Left ventricle myocardium inferior (tissue), 1 donor: ENCODE results near the gene FBXO17. TPM values are rescaled to one million over a fixed set of nuclear protein-coding genes. Genes with fewer than 3 reads are reported as not detected.

Experiments used
- DNase-seq: peaks from one replicate; pipeline ENCODE4 v3.0.0-alpha.2; 2020
- H3K27ac ChIP-seq: fragments of 200-600 bp; replicated peaks from 2 replicates; pipeline ENCODE4 v1.8.0; 2021
- H3K27me3 ChIP-seq: fragments of 200-600 bp; 2 replicates; pipeline ENCODE4 v1.8.0; 2021; ENCODE audit warnings: low read depth
- H3K36me3 ChIP-seq: fragments of 200-600 bp; 2 replicates; pipeline ENCODE4 v1.8.0; 2021
- H3K4me1 ChIP-seq: fragments of 200-600 bp; 2 replicates; pipeline ENCODE4 v1.8.0; 2021
- H3K4me3 ChIP-seq: fragments of 200-600 bp; 2 replicates; pipeline ENCODE4 v1.8.0; 2021; ENCODE audit warnings: mild to moderate bottlenecking, moderate library complexity
- H3K9me3 ChIP-seq: fragments of 200-600 bp; replicated peaks from 2 replicates; pipeline ENCODE4 v1.8.0; 2021
- intact Hi-C: fragments of 100-400 bp; cut with micrococcal nuclease; formaldehyde crosslinking; loops from one replicate; pipeline ENCODE4 v1.11.0; 2022
- total RNA-seq: library from RNA; stranded (reverse); fragmentation: NEBNext Ultra II Directional; extraction: Animal tissue kit (Norgen Biotek cat#: 25700); gene quantifications from one replicate; pipeline ENCODE4 v1.2.1, GENCODE V29; 2021
- TF ChIP-seq, protein P1 (sequence below): fragments of 200-600 bp; IDR thresholded peaks from 2 replicates; pipeline ENCODE4 v1.8.0; 2021; ENCODE audit warnings: antibody characterized with exemption, mild to moderate bottlenecking, borderline replicate concordance
- donor health status: DM: no; HTN: yes; CAD: no; lungs with severe emphysema.

Gene FBXO17
- total RNA-seq, 1 donor from 2014 or later = 3.0 TPM

DNA sequence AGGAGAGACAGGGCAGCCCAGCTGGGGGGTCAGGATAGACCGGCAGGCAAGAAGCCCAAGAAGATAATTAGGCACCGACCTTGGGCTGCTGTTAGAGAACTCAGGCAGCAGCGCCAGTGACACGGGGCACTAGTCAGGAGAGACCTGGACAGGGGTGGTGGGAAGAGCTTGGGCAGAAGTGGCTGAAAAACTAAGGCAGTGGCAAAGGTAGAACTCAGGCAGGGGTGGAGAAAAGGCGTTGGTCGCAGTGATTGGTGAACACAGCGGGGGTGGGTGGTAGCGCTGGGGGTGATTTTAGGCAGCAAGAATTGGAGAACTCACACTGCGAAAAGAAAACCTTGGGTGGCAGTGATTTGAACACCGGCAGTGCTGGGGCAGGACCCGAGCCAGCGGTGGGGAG is 67.9 kb downstream of the FBXO17 start:
- H3K27ac ChIP-seq = no peak overlapping the region

DNA sequence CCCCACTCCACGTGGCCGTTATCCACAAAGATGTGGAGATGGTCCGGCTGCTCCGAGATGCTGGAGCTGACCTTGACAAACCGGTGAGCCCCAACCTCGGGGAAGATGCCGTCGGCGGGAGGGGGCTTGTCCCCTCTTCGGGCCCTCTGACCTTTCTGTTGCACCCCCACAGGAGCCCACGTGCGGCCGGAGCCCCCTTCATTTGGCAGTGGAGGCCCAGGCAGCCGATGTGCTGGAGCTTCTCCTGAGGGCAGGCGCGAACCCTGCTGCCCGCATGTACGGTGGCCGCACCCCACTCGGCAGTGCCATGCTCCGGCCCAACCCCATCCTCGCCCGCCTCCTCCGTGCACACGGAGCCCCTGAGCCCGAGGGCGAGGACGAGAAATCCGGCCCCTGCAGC is 68.3 kb downstream of the FBXO17 start:
- H3K27ac ChIP-seq = no peak overlapping the region
- no peaks in the 10 kb centered on the region for H3K4me1 ChIP-seq
- intact Hi-C loops = no loop called here
- TF ChIP-seq, protein P1, sequence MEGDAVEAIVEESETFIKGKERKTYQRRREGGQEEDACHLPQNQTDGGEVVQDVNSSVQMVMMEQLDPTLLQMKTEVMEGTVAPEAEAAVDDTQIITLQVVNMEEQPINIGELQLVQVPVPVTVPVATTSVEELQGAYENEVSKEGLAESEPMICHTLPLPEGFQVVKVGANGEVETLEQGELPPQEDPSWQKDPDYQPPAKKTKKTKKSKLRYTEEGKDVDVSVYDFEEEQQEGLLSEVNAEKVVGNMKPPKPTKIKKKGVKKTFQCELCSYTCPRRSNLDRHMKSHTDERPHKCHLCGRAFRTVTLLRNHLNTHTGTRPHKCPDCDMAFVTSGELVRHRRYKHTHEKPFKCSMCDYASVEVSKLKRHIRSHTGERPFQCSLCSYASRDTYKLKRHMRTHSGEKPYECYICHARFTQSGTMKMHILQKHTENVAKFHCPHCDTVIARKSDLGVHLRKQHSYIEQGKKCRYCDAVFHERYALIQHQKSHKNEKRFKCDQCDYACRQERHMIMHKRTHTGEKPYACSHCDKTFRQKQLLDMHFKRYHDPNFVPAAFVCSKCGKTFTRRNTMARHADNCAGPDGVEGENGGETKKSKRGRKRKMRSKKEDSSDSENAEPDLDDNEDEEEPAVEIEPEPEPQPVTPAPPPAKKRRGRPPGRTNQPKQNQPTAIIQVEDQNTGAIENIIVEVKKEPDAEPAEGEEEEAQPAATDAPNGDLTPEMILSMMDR = no peak
- no peak overlapping the region for H3K4me3 ChIP-seq
- no peaks in the 10 kb centered on the region for H3K9me3 ChIP-seq
- DNase-seq = no peak
- H3K36me3 ChIP-seq = peaks cover 42% of the 10 kb centered on the region
- H3K27me3 ChIP-seq = peaks cover 19% of the 10 kb centered on the region

More for the DNA sequence above, 67.9 kb downstream of the FBXO17 start:
- intact Hi-C loops = no loop called here
- TF ChIP-seq, protein P1 = no peak
- peaks cover 42% of the 10 kb centered on the region for H3K36me3 ChIP-seq
- no peaks in the 10 kb centered on the region for H3K4me1 ChIP-seq
- peaks cover 19% of the 10 kb centered on the region for H3K27me3 ChIP-seq
- no peak for DNase-seq
- H3K4me3 ChIP-seq = no peak overlapping the region
- H3K9me3 ChIP-seq = no peaks in the 10 kb centered on the region

DNA sequence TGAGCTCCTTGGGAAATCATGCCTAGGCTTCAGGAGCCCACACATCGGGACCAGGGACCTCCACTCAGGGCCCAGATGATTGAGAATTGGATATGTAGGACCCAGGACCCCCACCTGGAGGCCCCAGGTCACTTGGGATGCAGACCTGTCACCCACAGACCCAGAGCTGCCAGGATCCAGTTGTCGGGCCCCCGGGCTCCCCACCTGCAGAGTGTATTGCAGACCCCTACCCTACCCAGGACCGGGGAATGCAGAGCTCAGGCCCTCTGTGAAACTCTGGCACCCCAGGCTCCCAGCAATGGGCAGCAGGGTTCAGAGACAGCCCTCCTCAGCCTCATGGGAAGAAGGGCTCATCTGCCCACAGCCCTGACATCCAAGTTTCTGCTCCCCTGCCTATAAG is 69.9 kb downstream of the FBXO17 start:
- Histone ChIP-seq H3K36me3 (peaks cover 42% of the 10 kb centered on the region), H3K4me3 (no peak overlapping the region), H3K27me3 (peaks cover 3% of the 10 kb centered on the region), H3K4me1 (peaks cover 7% of the 10 kb centered on the region), H3K9me3 (no peaks in the 10 kb centered on the region), H3K27ac (no peak overlapping the region)
- no peak for DNase-seq
- TF ChIP-seq, protein P1 = no peak
- intact Hi-C loops = no loop called here

- intact Hi-C loops = no loop called here
Observed at GRCh38 chr19:38904581-38905539, 70.7 kb downstream of the FBXO17 start.

GRCh38 chr19:38901683-38902082 is 73.9 kb downstream of the FBXO17 start:
- Histone ChIP-seq H3K27me3 (no peaks in the 10 kb centered on the region), H3K4me1 (peaks cover 37% of the 10 kb centered on the region), H3K9me3 (no peaks in the 10 kb centered on the region), H3K36me3 (peaks cover 18% of the 10 kb centered on the region), H3K27ac (no peak overlapping the region), H3K4me3 (no peak overlapping the region)
- intact Hi-C loops = no loop called here
- TF ChIP-seq, protein P1 = no peak
- DNase-seq = no peak

More at GRCh38 chr19:38904581-38905539, 70.7 kb downstream of the FBXO17 start:
- no peaks in the 10 kb centered on the region for H3K9me3 ChIP-seq
- no peak overlapping the region for H3K4me3 ChIP-seq
- TF ChIP-seq, protein P1 = no peak
- H3K27me3 ChIP-seq = no peaks in the 10 kb centered on the region
- H3K4me1 ChIP-seq = peaks cover 14% of the 10 kb centered on the region
- DNase-seq = no peak
- peaks cover 42% of the 10 kb centered on the region for H3K36me3 ChIP-seq
- no peak overlapping the region for H3K27ac ChIP-seq
